ENCODE data around the gene ITGB7. TPM values are rescaled to one million over a fixed set of nuclear protein-coding genes. Genes with fewer than 3 reads are reported as not detected.

Gene ITGB7
- total RNA-seq, 2 experiments from 2014 or later: 500 to 503 TPM

DNA sequence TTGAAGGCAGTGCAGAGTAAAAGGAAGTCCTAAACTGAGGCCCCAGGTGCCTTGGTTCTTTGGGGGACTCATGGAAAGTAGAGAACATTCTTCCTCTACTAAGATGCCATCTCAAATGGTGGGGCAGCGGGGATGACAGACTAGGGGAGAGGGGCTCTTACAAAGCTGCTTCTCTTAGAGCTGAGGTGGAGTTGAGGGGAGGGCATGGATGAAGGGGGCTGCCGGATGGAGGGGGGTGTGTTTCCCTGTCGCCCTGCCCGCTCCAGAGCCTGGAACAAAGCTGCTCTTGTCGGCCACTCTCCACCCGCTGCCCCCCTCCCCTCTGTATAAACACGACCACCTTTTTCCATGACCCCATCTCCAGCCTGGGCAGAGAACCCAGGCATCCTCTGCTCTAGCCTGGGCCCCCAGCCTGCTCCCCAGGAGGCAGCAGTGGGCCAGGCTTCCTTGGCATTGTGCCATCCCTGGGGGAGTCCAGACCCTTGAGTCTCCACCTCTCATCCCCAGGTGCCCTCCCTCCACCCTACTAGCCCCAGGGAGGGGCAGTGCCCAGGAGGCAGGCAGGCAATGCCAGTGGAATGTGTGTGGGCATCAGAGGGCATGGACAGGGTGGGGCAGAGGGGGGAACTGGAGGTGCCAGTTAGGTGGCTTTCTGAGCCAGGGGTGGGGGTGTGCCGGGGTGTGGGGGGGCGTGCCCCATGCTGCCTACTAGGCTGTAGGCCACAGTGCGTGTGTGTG lies 23.2 kb upstream of the ITGB7 start:
- POLR2A ChIA-PET: interaction anchor here (1.9 kb wide), 1 partner anchor 10 kb away, joined by 6 read pairs; no protein-coding TSS in a partner anchor

GRCh38 chr12:53229454-53229853 lies 22.4 kb upstream of the ITGB7 start:
- ChIA-PET CTCF (interaction anchor here (0.8 to 3.2 kb wide), 5 partner anchors 10 to 130 kb away, joined by 3 to 12 read pairs (median 6); partner anchors contain the start of gene AAAS), POLR2A (interaction anchor here (1.9 kb wide), 1 partner anchor 9 kb away, joined by 6 read pairs; no protein-coding TSS in a partner anchor)
- Mint-ChIP-seq H3K27me3 (ENCODE audit: low read depth) (no peaks in the 10 kb centered on the region), H3K4me3 (no peak overlapping the region), H3K27ac (peak overlapping the region; percentile 32), H3K4me1 (ENCODE audit: low read depth) (peaks cover 64% of the 10 kb centered on the region), H3K9me3 (ENCODE audit: insufficient read depth) (no peaks in the 10 kb centered on the region), H3K36me3 (ENCODE audit: low read depth) (peaks cover 11% of the 10 kb centered on the region)
- DNase-seq: no peak
- no peak for ATAC-seq

More for the DNA sequence above, 23.2 kb upstream of the ITGB7 start:
- H3K27ac Mint-ChIP-seq: peak overlapping the region; percentile 5
- H3K9me3 Mint-ChIP-seq (ENCODE audit: insufficient read depth): no peaks in the 10 kb centered on the region
- ATAC-seq: no peak
- H3K36me3 Mint-ChIP-seq (ENCODE audit: low read depth): peaks cover 7% of the 10 kb centered on the region
- no peak for DNase-seq
- H3K27me3 Mint-ChIP-seq (ENCODE audit: low read depth): no peaks in the 10 kb centered on the region
- H3K4me1 Mint-ChIP-seq (ENCODE audit: low read depth): peaks cover 60% of the 10 kb centered on the region
- H3K4me3 Mint-ChIP-seq: no peak overlapping the region
- CTCF ChIA-PET: interaction anchor here (0.7 to 3.2 kb wide), 4 partner anchors 10 to 279 kb away, joined by 3 to 12 read pairs (median 7); a partner anchor contains a TSS

DNA sequence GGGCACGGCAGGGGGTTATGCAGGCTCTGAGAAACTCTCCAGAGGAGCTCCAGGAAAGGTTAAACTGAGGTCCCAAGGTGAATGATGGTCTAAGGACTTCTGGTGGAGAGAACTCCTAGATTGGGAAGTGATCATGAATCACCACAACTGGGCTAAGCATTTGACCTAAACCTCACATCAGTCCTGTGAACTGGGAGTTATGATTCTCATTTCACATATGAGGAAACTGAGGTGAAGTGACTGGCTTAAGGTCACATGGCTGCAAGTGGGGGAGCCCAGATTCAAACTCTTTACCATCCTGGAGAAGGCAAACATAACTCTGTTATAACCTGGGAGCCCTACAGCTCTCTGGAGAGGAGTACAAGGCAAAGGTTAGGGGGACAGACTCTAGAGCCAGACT lies 20.8 kb upstream of the ITGB7 start:
- ChIA-PET CTCF (interaction anchor here (1.0 to 1.4 kb wide), 3 partner anchors 14 to 23 kb away, joined by 5 read pairs; no protein-coding TSS in a partner anchor), POLR2A (interaction anchor here (1.2 kb wide), 1 partner anchor 40 kb away, joined by 6 read pairs; no protein-coding TSS in a partner anchor)
- H3K4me3 Mint-ChIP-seq: no peak overlapping the region
- peaks cover 11% of the 10 kb centered on the region for H3K36me3 Mint-ChIP-seq (ENCODE audit: low read depth)
- no peaks in the 10 kb centered on the region for H3K27me3 Mint-ChIP-seq (ENCODE audit: low read depth)
- no peaks in the 10 kb centered on the region for H3K9me3 Mint-ChIP-seq (ENCODE audit: insufficient read depth)
- H3K27ac Mint-ChIP-seq: no peak overlapping the region
- DNase-seq (no peak), ATAC-seq (no peak)
- peaks cover 66% of the 10 kb centered on the region for H3K4me1 Mint-ChIP-seq (ENCODE audit: low read depth)

DNA sequence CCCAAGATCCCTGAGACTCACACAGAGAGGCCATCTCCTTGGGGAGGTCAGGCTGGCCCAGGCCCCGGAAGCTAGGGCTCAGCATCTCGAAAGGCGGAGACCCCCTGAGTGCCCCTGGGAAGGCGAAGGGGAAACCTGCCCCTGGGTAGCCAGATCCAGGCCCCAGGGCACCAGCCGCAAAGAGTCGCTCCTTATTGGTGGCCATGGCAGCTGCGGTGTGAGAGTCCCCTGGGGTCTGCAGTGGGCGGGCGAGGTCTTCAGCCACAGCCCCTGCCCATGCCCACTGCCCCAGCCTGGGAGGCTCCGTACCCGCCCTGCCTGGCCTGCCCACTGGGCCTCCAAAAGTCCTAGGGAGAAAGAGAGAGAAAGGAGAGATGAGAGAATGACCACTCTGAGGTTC lies 20.3 kb upstream of the ITGB7 start:
- H3K36me3 Mint-ChIP-seq (ENCODE audit: low read depth): peaks cover 11% of the 10 kb centered on the region
- H3K4me1 Mint-ChIP-seq (ENCODE audit: low read depth): peaks cover 66% of the 10 kb centered on the region
- H3K4me3 Mint-ChIP-seq: no peak overlapping the region
- DNase-seq (no peak), ATAC-seq (no peak)
- no peaks in the 10 kb centered on the region for H3K27me3 Mint-ChIP-seq (ENCODE audit: low read depth)
- no peaks in the 10 kb centered on the region for H3K9me3 Mint-ChIP-seq (ENCODE audit: insufficient read depth)
- POLR2A ChIA-PET: no interaction called here
- CTCF ChIA-PET: interaction anchor here (1.4 kb wide), 1 partner anchor 14 kb away, joined by 5 read pairs; no protein-coding TSS in a partner anchor
- no peak overlapping the region for H3K27ac Mint-ChIP-seq

GRCh38 chr12:53226815-53227214 lies 19.8 kb upstream of the ITGB7 start:
- DNase-seq (no peak), ATAC-seq (no peak)
- Mint-ChIP-seq H3K27ac (no peak overlapping the region), H3K4me3 (no peak overlapping the region), H3K27me3 (ENCODE audit: low read depth) (no peaks in the 10 kb centered on the region), H3K9me3 (ENCODE audit: insufficient read depth) (no peaks in the 10 kb centered on the region), H3K36me3 (ENCODE audit: low read depth) (peaks cover 11% of the 10 kb centered on the region), H3K4me1 (ENCODE audit: low read depth) (peaks cover 70% of the 10 kb centered on the region)
- POLR2A ChIA-PET: no interaction called here
- CTCF ChIA-PET: interaction anchor here (1.4 kb wide), 1 partner anchor 10 kb away, joined by 3 read pairs; no protein-coding TSS in a partner anchor

- no peak for ATAC-seq
- H3K27me3 Mint-ChIP-seq (ENCODE audit: low read depth): no peaks in the 10 kb centered on the region
- H3K27ac Mint-ChIP-seq: peak overlapping the region; percentile 74
- H3K4me1 Mint-ChIP-seq (ENCODE audit: low read depth): peaks cover 66% of the 10 kb centered on the region
- ChIA-PET CTCF (interaction anchor here (0.8 to 1.9 kb wide), 4 partner anchors 11 to 66 kb away, joined by 3 to 5 read pairs (median 3); partner anchors contain the start of gene ESPL1), POLR2A (no interaction called here)
- DNase-seq: no peak
- H3K9me3 Mint-ChIP-seq (ENCODE audit: insufficient read depth): no peaks in the 10 kb centered on the region
- H3K36me3 Mint-ChIP-seq (ENCODE audit: low read depth): peaks cover 11% of the 10 kb centered on the region
- H3K4me3 Mint-ChIP-seq: no peak overlapping the region
Measured at GRCh38 chr12:53225635-53226424, 18.8 kb upstream of the ITGB7 start.

GRCh38 chr12:53224897-53225634 lies 18.0 kb upstream of the ITGB7 start:
- Mint-ChIP-seq H3K27me3 (ENCODE audit: low read depth) (no peaks in the 10 kb centered on the region), H3K4me3 (no peak overlapping the region), H3K36me3 (ENCODE audit: low read depth) (peaks cover 11% of the 10 kb centered on the region), H3K9me3 (ENCODE audit: insufficient read depth) (no peaks in the 10 kb centered on the region), H3K27ac (peak overlapping the region; percentile 74), H3K4me1 (ENCODE audit: low read depth) (peaks cover 67% of the 10 kb centered on the region)
- DNase-seq (no peak), ATAC-seq (no peak)
- POLR2A ChIA-PET: no interaction called here
- CTCF ChIA-PET: interaction anchor here (0.8 to 1.9 kb wide), 4 partner anchors 11 to 65 kb away, joined by 3 to 5 read pairs (median 3); partner anchors contain the start of gene ESPL1

GRCh38 chr12:53224061-53224896 lies 17.2 kb upstream of the ITGB7 start:
- Mint-ChIP-seq H3K27me3 (ENCODE audit: low read depth) (no peaks in the 10 kb centered on the region), H3K36me3 (ENCODE audit: low read depth) (peaks cover 15% of the 10 kb centered on the region), H3K27ac (peak overlapping the region; percentile 74), H3K4me1 (ENCODE audit: low read depth) (peaks cover 64% of the 10 kb centered on the region), H3K4me3 (peak overlapping the region; percentile 52), H3K9me3 (ENCODE audit: insufficient read depth) (no peaks in the 10 kb centered on the region)
- ChIA-PET CTCF (interaction anchor here (0.8 to 2.2 kb wide), 6 partner anchors 10 to 64 kb away, joined by 3 to 14 read pairs (median 5); partner anchors contain the start of gene ESPL1), POLR2A (interaction anchor here (0.9 to 2.1 kb wide), 3 partner anchors 10 to 29 kb away, joined by 3 to 11 read pairs (median 5); no protein-coding TSS in a partner anchor)
- ATAC-seq: no peak
- DNase-seq: no peak

- ATAC-seq (no peak), DNase-seq (peak; percentile 53)
- H3K36me3 Mint-ChIP-seq (ENCODE audit: low read depth): peaks cover 20% of the 10 kb centered on the region
- H3K27ac Mint-ChIP-seq: peak overlapping the region; percentile 92
- no peaks in the 10 kb centered on the region for H3K9me3 Mint-ChIP-seq (ENCODE audit: insufficient read depth)
- peaks cover 66% of the 10 kb centered on the region for H3K4me1 Mint-ChIP-seq (ENCODE audit: low read depth)
- ChIA-PET CTCF (interaction anchor here (0.9 to 2.2 kb wide), 6 partner anchors 9 to 98 kb away, joined by 3 to 14 read pairs (median 6); partner anchors contain the start of gene AAAS), POLR2A (interaction anchor here (0.9 to 2.1 kb wide), 3 partner anchors 11 to 30 kb away, joined by 3 to 11 read pairs (median 5); no protein-coding TSS in a partner anchor)
- no peaks in the 10 kb centered on the region for H3K27me3 Mint-ChIP-seq (ENCODE audit: low read depth)
- H3K4me3 Mint-ChIP-seq: peak overlapping the region; percentile 74
Measured at GRCh38 chr12:53223389-53224060, 16.5 kb upstream of the ITGB7 start.

- ChIA-PET CTCF (interaction anchor here (0.9 to 2.2 kb wide), 6 partner anchors 8 to 99 kb away, joined by 3 to 14 read pairs (median 6); partner anchors contain the start of gene AAAS), POLR2A (interaction anchor here (0.9 to 2.1 kb wide), 3 partner anchors 12 to 30 kb away, joined by 3 to 11 read pairs (median 5); no protein-coding TSS in a partner anchor)
- Mint-ChIP-seq H3K4me1 (ENCODE audit: low read depth) (peaks cover 67% of the 10 kb centered on the region), H3K36me3 (ENCODE audit: low read depth) (peaks cover 26% of the 10 kb centered on the region), H3K27me3 (ENCODE audit: low read depth) (no peaks in the 10 kb centered on the region), H3K9me3 (ENCODE audit: insufficient read depth) (no peaks in the 10 kb centered on the region), H3K27ac (peak overlapping the region; percentile 92), H3K4me3 (peak overlapping the region; percentile 74)
- DNase-seq (no peak), ATAC-seq (no peak)
Measured at GRCh38 chr12:53222806-53223261, 15.8 kb upstream of the ITGB7 start.
